GM19455 (cell line): ENCODE measurements around the gene ELMO2.
A peak's percentile ranks its signal among the peaks of the same experiment; 100 is the strongest.

Experiments used
- ATAC-seq: cut with Tn5 transposase; IDR thresholded peaks from one replicate; pipeline ENCODE4 v1.9.1; 2021; ENCODE audit not compliant: unreplicated experiment

Gene ELMO2, protein sequence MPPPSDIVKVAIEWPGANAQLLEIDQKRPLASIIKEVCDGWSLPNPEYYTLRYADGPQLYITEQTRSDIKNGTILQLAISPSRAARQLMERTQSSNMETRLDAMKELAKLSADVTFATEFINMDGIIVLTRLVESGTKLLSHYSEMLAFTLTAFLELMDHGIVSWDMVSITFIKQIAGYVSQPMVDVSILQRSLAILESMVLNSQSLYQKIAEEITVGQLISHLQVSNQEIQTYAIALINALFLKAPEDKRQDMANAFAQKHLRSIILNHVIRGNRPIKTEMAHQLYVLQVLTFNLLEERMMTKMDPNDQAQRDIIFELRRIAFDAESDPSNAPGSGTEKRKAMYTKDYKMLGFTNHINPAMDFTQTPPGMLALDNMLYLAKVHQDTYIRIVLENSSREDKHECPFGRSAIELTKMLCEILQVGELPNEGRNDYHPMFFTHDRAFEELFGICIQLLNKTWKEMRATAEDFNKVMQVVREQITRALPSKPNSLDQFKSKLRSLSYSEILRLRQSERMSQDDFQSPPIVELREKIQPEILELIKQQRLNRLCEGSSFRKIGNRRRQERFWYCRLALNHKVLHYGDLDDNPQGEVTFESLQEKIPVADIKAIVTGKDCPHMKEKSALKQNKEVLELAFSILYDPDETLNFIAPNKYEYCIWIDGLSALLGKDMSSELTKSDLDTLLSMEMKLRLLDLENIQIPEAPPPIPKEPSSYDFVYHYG

DNA sequence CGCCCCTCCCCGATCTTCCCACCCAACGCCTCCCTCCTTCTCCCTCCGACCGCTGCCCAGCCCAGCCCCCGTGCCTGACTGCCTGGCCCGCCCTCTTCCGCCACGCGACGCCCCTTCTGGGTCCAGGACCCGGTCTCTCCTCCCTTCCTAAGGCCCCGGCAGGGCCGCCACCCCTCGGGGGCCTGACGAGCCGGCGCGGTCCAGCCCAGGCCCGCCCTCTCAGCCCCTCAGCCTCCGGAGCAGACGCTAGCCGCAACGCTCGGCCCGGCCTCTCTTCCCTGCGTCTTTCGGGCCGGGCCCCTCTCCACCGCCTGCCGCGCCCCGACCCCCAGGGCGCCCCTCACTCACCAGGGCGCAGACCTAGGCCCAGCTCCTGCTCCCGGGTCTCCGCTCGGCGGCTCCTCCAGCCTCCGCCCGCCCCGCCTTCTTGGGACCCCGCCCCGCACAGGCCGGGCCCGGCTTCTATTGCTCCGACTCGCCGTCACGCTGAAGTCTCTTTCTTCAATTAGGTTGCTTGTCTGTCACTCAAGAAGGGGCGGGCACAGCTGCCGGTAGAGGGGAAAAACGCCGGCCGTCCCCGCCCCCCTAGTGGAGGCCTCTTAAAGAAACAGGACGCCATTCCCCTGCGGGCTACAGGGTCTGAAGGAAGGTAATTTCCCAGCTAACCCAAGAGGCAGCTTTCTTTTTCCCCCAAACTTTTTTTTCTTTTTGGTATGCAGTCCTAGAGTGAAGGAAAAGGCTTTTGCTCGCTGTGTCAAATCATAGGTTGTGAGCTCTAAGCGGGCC, at the start of gene ELMO2:
ELMO2 (minus strand) TSS at position 416 of the 786 bp plus-strand sequence. CDS start 12,133 bp downstream, outside the sequence.
- ATAC-seq = peak; percentile 82

GRCh38 chr20:46455729-46456128, 49.3 kb upstream of the ELMO2 start:
- no peak for ATAC-seq

DNA sequence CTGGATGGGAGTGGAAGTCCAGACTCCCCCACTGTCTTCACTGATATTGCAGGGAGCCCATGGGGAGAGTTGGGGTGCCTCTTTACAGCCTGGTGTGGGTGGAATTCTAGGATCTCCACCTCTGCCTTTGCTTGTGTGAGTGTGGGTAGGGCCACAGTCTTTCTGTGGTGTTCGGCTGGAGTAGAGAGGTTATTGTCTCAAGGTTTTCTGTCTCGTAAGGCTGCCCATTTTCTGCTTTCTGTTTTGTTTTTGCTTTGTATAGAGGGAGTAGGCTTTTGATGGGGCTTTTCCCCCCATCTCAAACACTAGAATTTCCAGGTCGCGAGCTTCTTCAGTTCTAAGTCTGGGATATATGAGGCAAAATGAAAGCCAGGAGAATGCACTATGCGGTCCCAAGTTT, 40.4 kb upstream of the ELMO2 start:
- ATAC-seq = no peak

DNA sequence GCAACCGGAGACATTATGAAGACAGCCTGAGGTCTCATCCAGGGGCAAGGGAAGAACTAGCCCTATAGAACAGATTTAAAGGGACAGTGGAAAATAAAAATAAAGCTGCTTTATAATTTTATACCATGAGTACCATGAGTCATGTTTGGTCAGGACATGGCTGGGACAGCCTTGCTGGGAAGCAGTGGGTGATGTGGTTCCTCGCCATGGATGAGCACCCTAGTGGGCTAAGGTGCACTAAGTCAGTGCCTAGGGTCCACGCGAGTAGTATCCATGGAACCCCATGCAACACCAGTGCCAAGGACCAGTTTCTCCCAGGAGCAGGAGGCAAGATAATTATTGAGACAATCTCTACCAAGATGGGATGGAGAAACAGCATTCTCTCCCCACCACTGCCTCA, 33.4 kb upstream of the ELMO2 start:
- ATAC-seq = no peak

- ATAC-seq = no peak
These were observed 31.8 kb upstream of the ELMO2 start for GRCh38 chr20:46438156-46438750.

DNA sequence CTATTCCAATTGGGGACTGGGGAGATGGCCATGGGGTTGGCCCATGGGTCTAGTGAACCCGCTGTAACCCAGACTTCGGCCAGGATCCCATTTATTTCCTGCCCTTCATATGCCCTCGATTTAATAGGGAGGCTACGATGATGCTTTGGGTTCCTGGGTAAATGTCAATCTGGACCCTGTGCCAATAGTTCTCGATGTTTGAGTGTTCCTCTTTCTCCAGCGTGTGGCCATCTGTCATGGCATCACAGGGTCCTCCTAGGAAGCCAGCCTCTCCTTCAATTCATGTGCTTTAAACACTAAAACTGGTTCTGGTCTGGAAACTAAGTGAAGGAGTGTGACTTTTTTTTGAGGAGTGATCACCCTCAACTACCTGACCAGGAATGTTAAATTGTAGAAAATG, 28.7 kb upstream of the ELMO2 start:
- ATAC-seq = no peak

- ATAC-seq = no peak
These were observed 28.2 kb upstream of the ELMO2 start for GRCh38 chr20:46434597-46434996.

- ATAC-seq = no peak
These were observed 26.6 kb upstream of the ELMO2 start for GRCh38 chr20:46433051-46433450.

GRCh38 chr20:46430921-46431712, 24.7 kb upstream of the ELMO2 start:
- no peak for ATAC-seq

DNA sequence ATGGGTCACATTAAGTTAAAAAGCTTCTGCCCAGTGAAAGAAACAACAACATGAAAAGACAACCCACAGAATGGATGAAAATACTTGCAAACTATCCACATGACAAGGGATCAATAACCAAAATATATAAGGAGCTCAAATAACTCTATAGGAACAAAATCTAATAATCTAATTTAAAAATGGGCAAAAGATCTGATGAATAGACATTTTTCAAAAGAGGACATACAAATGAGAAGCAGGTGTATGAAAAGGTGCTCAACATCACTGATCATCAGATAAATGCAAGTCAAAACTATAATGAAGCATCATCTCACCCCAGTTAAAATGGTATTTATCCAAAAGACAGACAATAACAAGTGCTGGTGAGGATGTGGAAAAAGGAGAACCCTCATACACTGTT, 21.0 kb upstream of the ELMO2 start:
- ATAC-seq = no peak

DNA sequence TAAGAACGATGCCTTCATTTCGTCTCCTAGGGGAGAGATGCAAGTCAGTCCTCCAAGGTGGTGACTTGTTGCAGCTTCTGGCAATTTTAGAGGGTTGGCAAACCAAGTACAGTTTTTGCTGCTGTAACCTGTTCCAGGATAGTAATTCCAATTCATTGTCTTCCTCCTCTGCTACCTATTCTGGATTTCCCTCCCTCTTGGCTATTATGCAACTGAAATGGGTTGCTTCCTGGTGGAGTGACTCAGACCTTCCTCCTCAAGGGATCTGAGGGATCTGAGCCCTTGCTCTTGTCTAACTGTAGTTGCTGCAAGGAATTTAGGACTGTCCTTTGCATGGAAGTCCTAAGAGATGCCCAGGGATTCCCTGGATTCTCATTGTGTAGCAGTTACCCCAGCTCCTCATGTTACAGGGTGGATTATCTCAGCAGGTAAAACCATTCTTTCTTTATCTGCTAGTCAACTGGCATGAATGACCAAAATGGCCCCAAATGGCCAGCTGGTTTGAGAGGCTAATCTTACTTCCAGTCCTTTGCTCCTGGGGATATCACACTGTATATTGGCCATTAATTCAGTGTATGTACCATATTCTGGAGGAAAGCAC, 17.6 kb upstream of the ELMO2 start:
- ATAC-seq = no peak

GRCh38 chr20:46423342-46423741, 16.9 kb upstream of the ELMO2 start:
- ATAC-seq = no peak

GRCh38 chr20:46420878-46421277, 14.5 kb upstream of the ELMO2 start:
- no peak for ATAC-seq

- no peak for ATAC-seq
These were observed 13.5 kb upstream of the ELMO2 start for GRCh38 chr20:46419882-46420281.

GRCh38 chr20:46416839-46417238, 10.4 kb upstream of the ELMO2 start:
- no peak for ATAC-seq

DNA sequence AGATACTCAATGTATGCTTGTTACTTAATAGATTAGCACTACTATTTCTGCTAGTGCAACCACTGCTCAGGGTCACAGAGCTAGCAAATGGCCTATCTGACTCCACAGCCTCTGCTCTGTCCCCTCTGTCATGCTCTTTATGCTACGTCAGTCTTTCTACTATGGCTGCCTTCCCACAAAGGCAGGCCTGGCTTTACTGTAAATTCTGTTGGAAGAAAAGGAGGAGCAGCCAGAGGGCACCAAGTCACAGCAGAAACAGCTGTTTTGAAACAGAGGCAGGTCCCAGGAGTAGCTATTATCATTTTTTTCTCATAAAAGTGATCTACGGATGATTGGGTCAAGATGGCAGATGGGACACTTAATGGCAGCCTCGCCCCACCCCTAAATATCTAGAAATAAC, 10.0 kb upstream of the ELMO2 start:
- no peak for ATAC-seq

GRCh38 chr20:46415773-46416172, 9.4 kb upstream of the ELMO2 start:
- no peak for ATAC-seq

GRCh38 chr20:46414608-46415007, 8.2 kb upstream of the ELMO2 start:
- no peak for ATAC-seq

DNA sequence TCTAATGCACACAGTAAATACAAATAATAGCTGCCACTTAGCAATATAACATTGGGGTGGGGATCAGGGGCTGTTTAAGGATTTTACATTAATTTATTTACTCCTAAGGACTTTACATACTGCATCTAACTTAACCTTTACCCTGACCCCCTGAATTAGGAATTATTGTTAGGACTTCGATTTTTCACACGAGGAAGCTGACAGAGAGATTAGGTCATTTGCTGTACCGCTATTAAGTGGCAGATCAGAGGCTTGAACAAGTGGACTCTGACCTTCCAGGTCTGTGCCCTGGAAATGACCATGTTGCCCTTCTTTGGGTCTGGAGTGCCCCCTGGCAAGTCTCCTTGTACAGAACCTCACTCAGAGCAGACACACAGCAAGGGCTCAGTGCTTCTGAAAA, 5.2 kb upstream of the ELMO2 start:
- ATAC-seq = no peak

- ATAC-seq = no peak
These were observed 1.9 kb upstream of the ELMO2 start for GRCh38 chr20:46408281-46408731.
